AG04450 (cell line): ENCODE data around the gene IAH1. TPM values are rescaled to one million over a fixed set of nuclear protein-coding genes. Genes with fewer than 3 reads are reported as not detected.

Experiments
- CTCF ChIA-PET: fragments of 300-600, 350-600 bp; formaldehyde crosslinking; extraction: SDS; loops from one replicate; lab custom pipeline; 2022; ENCODE audit warnings: antibody characterized with exemption, inconsistent platforms; lab: Charles Lee
- POLR2A ChIA-PET: fragments of 350-600 bp; formaldehyde crosslinking; extraction: SDS; loops from one replicate; lab custom pipeline; 2021; ENCODE audit warnings: antibody characterized with exemption, inconsistent platforms; lab: Yijun Ruan, JAX
- DNase-seq: peaks from one replicate; pipeline ENCODE4 v3.0.0-alpha.2; 2011; ENCODE audit warnings: low read depth, low spot score
- H3K27ac ChIP-seq: one replicate; pipeline ENCODE4 v1.5.1; 2012; ENCODE audit warnings: low read depth, low read length, control low read depth
- H3K27me3 ChIP-seq: one replicate; pipeline ENCODE4 v1.6.0; 2012; ENCODE audit warnings: low read length; ENCODE audit not compliant: control insufficient read depth, insufficient read depth
- H3K4me3 ChIP-seq: 2 replicates; pipeline ENCODE4 v1.5.1; 2011; ENCODE audit warnings: mild to moderate bottlenecking, low read depth, low read length, control low read depth
- H3K9me3 ChIP-seq: 2 replicates; pipeline ENCODE4 v1.5.1; 2012; ENCODE audit warnings: low read length; ENCODE audit not compliant: control insufficient read depth, insufficient read depth
- CTCF ChIP-seq: IDR thresholded peaks from 2 replicates; pipeline ENCODE4 v1.5.1; 2011; ENCODE audit warnings: low read depth, low read length, control low read depth, inconsistent platforms
- polyA plus RNA-seq: library from polyadenylated mRNA; depleted of rRNA; stranded (reverse); fragments of >200 nt; gene quantifications from 2 replicates; pipeline ENCODE4 v1.2.3, GENCODE V29; 2011

The IAH1 gene
- polyA plus RNA-seq, 1 experiment, result 127 TPM

- no peak for DNase-seq
- POLR2A ChIA-PET, result no interaction called here
- TF ChIP-seq CTCF, result no peak
- no peak overlapping the region for H3K4me3 ChIP-seq
- no peaks in the 10 kb centered on the region for H3K27me3 ChIP-seq
- CTCF ChIA-PET, result interaction anchor here (1.0 kb wide), 1 partner anchor 298 kb away, joined by 5 read pairs; no protein-coding TSS in a partner anchor
- peak overlapping the region; percentile 90 for H3K27ac ChIP-seq
- no peaks in the 10 kb centered on the region for H3K9me3 ChIP-seq
Observed at GRCh38 chr2:9439536-9439935, 34.8 kb upstream of the IAH1 start.

- ChIA-PET POLR2A (interaction anchor here (1.9 kb wide), 1 partner anchor 17 kb away, joined by 9 read pairs; the partner anchor contains the start of genes CPSF3 and ITGB1BP1), CTCF (no interaction called here)
- peak; percentile 47 for DNase-seq
- Histone ChIP-seq H3K27me3 (no peaks in the 10 kb centered on the region), H3K9me3 (no peaks in the 10 kb centered on the region), H3K4me3 (no peak overlapping the region), H3K27ac (peak overlapping the region; percentile 90)
- TF ChIP-seq CTCF, result no peak
Observed at GRCh38 chr2:9440058-9440727, 34.2 kb upstream of the IAH1 start.

GRCh38 chr2:9441556-9441955 lies 32.8 kb upstream of the IAH1 start:
- Histone ChIP-seq H3K9me3 (no peaks in the 10 kb centered on the region), H3K4me3 (no peak overlapping the region), H3K27me3 (no peaks in the 10 kb centered on the region), H3K27ac (no peak overlapping the region)
- CTCF ChIA-PET, result interaction anchor here (1.0 kb wide), 1 partner anchor 60 kb away, joined by 4 read pairs; no protein-coding TSS in a partner anchor
- POLR2A ChIA-PET, result interaction anchor here (1.9 kb wide), 1 partner anchor 19 kb away, joined by 9 read pairs; the partner anchor contains the start of genes CPSF3 and ITGB1BP1
- no peak for DNase-seq
- no peak for TF ChIP-seq CTCF

- Histone ChIP-seq H3K4me3 (no peak overlapping the region), H3K9me3 (no peaks in the 10 kb centered on the region), H3K27me3 (no peaks in the 10 kb centered on the region), H3K27ac (no peak overlapping the region)
- ChIA-PET CTCF (no interaction called here), POLR2A (no interaction called here)
- no peak for TF ChIP-seq CTCF
- DNase-seq, result no peak
Observed at GRCh38 chr2:9443526-9443925, 30.8 kb upstream of the IAH1 start.

GRCh38 chr2:9445089-9445488 lies 29.3 kb upstream of the IAH1 start:
- ChIA-PET POLR2A (no interaction called here), CTCF (no interaction called here)
- no peak for TF ChIP-seq CTCF
- no peak for DNase-seq
- Histone ChIP-seq H3K4me3 (no peak overlapping the region), H3K27ac (no peak overlapping the region), H3K9me3 (no peaks in the 10 kb centered on the region), H3K27me3 (no peaks in the 10 kb centered on the region)
